Stimulated activated CD4-positive, alpha-beta T cell treated with anti-CD3 and anti-CD28 coated beads, TNF-alpha, amount 100 ng/mL, for 24 hours (primary cell): ENCODE results near the gene IFT57.

Source experiments
- DNase-seq, 3 experiments: peaks; one replicate each; pipeline ENCODE4 v3.0.0-alpha.2; 2020; ENCODE audit warnings: low read depth in 3 of 3

The IFT57 gene

GRCh38 chr3:108125550-108126071 is 96.6 kb downstream of the IFT57 start:
- DNase-seq: peak in 2 of 3 experiments; percentile 28 to 47

DNA sequence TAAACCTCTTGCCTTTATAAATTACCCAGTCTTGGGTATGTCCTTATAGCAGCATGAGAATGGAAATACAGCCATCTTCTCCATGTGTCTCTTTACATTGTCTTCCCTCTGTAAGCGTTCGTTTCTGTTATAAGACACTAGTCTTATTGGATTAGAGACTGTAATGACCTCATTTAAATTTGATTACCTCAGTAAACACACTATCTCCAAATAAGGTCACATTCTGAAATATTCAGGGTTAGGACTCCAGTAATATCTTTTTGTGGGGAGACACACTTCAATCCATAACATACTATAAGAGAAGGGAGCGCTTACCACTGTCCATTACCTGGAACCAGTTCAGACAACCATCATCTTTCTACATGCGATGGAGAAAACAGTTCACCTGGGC is 97.1 kb downstream of the IFT57 start:
- no peak for DNase-seq

DNA sequence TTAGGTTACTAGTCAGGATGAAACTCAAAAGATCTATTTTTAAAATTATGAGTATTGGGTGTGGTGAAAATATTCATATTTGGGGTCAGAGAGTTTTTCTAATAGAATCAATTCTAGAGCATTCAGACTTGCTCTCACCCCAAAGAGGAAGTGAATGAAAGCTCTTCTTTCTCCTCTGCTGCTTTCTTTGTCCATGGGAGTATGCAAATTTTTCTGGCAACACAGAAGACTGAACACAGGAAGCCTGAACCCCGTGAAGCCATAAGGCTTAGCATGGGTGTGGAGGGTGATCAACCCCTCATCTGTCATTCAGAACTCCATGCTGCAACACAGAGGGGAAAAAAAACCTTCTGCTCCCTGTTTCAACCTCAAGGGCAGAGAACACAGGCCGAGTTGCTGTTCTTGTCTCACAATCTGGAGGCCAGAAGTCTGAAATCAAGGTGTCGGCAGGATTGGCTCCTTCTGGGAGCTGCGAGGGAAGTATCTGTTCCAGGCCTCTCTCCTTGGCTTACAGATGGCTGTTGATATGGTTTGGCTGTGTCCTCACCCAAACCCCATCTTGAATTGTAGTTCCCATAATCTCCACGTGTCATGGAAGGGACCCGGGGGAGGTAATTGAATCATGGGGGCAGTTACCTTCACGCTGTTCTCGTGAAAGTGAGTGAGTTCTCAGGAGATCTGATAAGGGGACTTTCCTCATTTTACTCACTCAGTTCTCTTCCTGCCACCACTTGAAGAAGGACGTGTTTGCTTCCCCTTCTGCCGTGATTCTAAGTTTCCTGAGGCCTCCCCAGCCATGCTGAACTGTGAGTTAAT is 97.7 kb downstream of the IFT57 start:
- peak; percentile 40 to 66 (median 61) for DNase-seq

DNA sequence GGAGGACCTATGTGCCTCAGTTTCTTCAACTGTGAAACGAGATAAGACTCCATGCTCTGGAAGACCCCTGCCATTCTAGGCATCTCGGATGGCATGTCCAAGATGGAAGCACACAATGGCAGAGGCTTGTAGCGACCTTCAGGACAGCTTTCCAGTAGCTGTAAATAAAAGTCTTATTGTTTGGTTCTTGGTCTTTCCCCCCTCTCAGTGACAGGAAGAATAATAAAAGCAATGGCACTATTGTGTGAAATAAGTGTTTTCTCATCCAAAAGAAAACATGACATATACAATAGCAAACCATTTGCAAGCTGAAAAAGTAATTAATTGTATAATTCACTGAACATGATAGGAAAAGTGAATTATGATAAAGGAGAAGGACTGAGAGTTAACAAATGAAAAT is 98.9 kb downstream of the IFT57 start:
- no peak for DNase-seq

DNA sequence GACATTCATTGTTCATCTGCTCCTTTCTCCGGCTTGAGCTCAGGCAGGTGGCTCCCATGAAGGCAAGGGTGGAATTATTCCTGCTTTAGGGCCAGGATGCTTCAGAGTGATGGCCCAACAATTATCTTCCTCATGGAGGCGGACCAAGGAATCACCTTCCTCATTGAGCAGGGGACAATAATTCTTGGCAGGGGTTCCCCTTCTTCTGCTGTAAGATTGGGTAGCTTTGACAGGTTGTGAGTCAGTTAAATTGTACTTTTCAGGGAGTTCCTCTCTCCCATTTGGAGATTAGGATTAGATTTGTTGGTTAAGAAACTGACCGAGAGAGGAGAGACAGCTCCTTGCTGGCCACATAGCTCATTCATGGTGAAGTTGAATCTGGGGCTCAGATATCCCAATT is 99.9 kb downstream of the IFT57 start:
- DNase-seq: no peak

DNA sequence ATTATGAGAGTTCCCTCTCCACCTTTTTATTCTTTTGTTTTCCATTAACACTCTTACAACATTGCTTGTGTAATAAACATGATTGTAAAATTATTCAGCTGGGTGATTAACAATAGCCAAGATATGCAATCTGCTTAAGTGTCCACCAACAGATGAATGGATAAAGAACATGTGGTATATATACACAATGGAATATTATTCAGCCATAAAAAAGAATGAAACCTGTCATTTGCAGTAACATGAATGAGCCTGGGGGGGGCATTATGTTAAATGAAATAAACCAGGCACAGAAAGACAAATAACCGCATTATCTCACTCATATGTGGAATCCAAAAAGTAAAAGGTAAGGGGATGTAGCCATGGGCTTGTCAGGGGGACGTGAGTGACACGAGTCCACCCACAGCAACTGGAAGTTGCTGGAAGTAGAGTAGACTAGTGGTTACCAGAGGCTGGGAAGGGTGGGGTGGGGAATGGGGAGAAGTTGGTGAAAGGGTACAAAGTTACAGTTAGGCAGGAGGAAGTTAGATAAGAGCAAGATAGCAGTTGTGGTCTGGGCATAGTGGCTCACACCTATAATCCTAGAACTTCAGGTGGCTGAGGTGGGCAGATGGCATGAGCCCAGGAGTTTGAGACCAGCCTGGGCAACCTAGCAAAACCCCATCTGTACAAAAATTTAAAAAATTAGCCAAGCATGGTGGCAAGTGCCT is 102.7 kb downstream of the IFT57 start:
- DNase-seq: no peak

DNA sequence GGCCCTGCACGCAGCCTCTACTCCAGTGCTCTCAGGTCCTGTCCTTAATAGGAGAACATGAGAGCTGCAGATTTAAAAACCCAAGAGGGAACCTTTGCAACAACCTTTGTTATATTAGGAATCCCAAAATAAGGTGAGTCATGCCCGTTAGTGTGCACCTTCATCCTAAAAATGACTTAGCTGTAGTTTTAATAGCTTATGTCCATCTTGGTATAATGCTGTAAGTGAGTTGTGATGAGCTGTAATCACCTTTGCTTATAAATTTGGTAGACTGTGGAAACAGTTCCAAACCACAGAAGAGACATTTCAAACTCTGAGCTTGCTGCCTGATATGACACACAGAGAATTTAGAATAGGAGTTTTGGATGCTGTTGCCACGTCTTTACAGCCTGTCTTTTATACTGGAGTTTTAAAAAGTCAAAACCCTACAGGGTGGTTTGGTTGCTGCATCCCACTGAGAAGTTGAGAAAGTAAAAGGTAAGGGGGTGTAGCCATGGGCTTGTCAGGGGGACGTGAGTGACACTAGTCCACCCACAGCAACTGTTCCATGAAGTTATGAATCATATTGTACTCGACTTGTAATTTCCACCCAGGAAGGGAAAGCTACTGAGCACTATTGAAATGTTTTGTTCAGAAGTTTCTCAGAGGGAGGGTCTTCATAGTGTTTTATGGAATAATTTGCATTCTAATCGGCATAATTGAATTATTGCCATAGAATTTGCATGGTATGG is 104.0 kb downstream of the IFT57 start:
- DNase-seq: peak in 1 of 3 experiments; percentile 32

- DNase-seq: no peak
Measured at GRCh38 chr3:108117241-108117775, 104.9 kb downstream of the IFT57 start.

- DNase-seq: no peak
Measured at GRCh38 chr3:108114423-108115065, 107.7 kb downstream of the IFT57 start.

GRCh38 chr3:108113975-108114374 is 108.2 kb downstream of the IFT57 start:
- no peak for DNase-seq

DNA sequence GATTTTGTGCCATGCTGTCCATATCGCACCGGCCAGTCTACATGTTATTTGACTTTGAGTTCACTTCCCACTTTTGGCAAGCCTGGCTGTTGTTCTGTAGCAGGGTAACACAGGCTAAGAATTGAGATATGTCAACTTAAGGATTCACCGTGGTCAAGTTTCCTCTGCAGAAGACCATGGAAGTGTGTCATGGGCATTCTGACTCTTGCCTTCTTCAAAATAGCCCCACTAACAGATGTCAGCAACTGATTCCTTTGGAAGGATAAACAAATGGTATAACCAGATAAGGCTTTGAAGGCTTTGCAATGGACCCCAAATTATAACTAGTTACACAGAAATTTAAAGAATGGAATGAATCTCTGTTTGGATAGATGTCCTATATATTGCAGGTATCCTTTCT is 111.3 kb downstream of the IFT57 start:
- DNase-seq: no peak
